ENCODE data around the gene SMG9. TPM values are rescaled to one million over a fixed set of nuclear protein-coding genes. Genes with fewer than 3 reads are reported as not detected.
"Not testable (repeated sequence)": the region's sequence is repeated elsewhere in the genome, so short reads cannot be mapped to it uniquely, and the experiment has no call there.

Gene SMG9
- polyA plus RNA-seq, 4 donors, result 39.9 to 67.8 (median 46.7) TPM

DNA sequence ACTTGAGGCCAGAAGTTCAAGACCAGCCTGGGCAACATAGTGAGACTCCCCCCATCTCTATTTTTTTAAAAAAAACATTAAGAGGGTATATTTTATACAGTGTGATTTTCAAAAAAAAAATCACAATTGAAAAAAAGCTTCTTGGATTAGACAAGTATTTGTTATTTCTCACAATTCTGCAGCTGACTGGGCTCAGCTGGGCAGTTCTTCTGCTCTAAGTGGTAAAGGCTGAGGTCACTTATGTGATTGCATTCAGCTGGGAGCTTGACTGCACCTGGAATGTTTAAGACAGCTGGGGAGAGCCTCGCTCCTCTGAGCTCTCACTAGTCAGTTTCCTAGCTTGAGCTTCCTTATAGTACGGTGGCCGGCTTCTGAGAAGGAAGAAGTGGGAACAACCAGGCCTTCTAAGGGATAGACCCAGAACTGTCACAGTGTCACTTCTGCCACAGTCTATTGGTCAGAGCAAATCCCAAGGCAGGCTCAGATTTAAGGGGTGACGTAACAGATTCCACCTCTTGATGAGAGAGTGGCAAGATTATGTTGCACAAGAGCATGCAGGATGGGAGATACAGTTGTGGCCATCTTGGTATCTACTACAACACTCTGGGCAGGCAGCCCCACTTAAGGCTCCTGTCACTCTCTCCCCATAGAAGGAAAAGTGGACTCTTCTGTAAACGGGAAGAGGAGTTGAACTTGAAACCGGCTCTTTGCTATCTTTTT, 58.6 kb downstream of the SMG9 start:
- DNase-seq (ENCODE audit: low read depth in 4 of 4, low spot score in 3 of 4), result no peak

DNA sequence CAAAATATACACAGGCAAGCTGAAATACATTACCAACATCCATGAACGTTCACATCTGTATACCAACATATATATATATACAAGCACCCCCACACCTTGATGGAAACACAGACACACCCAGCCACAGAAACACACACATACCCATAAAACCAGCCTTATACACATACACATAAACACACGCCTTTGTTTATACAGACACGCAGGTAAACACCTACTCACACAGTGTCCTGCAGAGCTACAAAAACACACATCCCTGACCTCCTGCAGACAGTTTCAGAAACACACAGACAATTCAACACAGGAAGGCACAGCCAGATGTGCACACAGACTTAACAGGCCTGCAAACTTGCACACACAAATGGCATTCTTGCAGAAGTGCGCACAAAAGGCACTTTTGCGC, 60.2 kb downstream of the SMG9 start:
- DNase-seq (ENCODE audit: low read depth in 4 of 4, low spot score in 3 of 4), result no peak

DNA sequence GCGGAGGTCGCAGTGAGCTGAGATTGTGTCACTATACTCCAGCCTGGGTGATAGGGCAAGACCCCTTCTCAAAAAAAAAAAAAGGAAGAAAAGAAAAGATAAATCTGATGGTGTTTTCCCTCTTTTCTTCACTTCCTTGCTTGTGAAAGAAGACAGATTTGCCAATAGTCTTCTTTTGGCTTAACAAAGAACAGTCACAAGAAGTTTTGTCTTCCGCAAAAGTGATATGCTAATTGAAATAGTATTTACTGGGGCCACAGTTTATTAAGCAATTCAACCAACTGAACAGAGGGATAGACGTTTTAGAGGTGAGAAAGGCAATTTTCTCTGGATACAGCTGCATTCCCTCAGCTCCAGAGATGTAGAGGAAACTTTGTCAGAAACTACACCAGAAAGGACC, 61.9 kb downstream of the SMG9 start:
- DNase-seq (ENCODE audit: low read depth in 4 of 4, low spot score in 3 of 4), result no peak

DNA sequence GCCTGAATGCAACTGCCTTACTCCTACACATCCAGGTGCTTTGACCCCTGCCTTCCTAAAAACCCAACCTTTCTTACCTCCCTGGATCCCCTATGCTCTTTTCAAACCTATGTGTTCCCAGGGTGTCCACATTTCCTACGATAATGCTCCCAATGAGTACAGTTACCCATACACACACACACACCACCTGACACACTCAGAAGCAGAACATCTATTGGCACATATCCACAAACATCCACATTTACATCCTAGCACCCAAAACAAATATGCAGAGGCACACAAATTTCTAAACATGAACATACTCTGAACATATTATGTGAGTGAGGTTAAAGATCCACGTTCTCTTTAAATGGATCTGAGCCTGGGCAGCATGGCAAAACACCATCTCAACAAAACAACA, 62.4 kb downstream of the SMG9 start:
- no peak for DNase-seq (ENCODE audit: low read depth in 4 of 4, low spot score in 3 of 4)

DNA sequence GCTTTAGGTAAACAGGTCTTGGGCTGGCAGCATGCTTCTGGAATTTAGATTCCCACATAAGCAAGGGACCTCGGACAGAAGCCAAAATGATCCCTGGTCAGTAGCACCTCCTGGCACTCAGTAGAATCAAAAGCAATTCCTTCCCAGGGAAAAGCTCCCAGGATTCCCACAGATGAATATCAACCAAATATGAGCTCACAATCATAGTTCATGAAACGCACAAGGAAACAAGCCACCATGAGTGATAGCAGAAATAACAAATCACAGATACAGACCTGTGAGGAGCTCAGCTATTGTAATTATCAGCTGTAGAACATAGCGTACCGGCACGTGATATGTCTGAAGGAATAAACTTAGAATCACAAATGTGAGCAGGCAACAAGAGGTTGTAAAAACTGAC, 63.0 kb downstream of the SMG9 start:
- DNase-seq (ENCODE audit: low read depth in 4 of 4, low spot score in 3 of 4), result no peak

DNA sequence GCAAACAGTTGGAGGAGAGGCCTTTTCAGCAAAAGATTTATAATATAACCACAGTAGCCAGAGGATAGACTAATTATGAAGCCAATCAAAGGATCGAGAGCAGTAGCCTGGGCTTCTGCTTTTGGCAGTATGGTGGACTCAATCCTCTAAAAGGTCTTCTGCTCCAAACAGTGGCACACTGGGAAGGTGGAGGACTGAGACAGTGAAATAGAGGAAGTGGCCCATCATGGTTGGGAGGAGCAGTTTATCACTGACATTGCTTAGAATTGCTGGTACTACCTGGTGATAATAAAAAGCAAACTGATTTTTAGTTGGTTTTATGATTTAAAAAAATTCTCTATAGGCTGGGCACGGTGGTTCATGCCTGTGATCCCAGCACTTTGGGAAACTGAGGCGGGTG, 63.9 kb downstream of the SMG9 start:
- no peak for DNase-seq (ENCODE audit: low read depth in 4 of 4, low spot score in 3 of 4)

DNA sequence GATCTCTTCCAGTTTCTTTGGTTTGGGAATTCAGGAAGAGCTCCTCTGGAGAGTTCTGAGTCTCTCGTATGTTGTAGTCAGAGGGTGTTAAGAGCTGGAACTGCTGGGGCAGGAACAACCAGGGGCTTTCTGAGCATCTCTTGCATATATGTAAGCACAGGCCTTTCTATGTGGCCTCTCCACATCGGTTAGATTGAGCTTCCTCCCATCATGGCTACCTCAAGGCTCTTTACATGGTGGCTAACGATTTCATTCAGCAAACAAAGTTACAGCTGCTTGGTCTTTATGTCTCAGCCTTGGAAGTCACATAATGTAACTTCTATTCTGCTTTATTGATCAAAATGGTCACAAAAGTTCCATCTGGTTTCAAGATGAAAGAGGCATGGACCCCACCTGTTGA, 64.3 kb downstream of the SMG9 start:
- no peak for DNase-seq (ENCODE audit: low read depth in 4 of 4, low spot score in 3 of 4)

DNA sequence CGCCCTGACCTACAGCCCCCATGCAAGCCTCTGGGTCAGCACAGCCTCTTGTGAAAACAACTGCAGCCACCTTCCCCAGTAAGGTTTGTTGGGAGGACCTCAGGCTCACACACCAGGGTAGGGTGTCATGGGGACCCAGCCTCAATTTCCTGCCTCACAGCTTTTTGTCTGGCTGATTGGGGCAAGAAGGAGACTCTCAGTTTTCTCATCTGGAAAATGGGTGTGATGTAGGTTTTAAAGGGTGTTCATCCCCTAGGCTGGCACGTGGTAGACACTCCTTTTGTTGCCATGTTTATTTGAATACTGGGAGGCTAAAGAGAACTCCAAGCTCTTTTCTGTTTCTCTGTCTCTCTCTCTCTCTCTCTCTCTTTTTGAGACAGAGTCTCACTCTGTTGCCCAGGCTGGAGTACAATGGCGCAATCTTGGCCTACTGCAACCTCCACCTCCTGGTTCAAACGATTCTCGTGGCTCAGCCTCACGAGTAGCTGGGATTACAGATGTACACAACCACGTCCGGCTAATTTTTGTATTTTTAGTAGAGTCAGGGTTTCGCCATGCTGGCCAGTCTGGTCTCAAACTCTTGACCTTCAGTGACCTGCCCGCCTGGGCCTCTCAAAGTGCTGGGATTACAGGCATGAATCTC, 66.6 kb downstream of the SMG9 start:
- no peak for DNase-seq (ENCODE audit: low read depth in 4 of 4, low spot score in 3 of 4)

DNA sequence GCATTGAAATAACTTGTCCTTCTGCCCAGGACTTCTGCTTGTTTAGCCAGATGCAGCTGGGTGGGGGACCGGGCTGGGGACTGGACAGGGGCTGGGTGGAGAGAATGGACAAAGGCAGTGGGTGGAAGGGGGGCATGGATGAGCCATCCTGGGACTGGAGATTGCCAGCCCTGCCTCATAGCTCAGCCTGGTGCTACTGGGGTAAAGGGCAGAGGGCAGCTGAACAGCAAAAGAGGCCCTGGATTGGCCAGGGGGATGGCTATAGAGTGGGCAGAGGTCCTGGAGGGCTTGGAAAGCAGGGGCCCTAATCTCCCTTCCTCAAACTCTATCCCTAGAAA, 67.1 kb downstream of the SMG9 start:
- DNase-seq (ENCODE audit: low read depth in 4 of 4, low spot score in 3 of 4), result no peak

DNA sequence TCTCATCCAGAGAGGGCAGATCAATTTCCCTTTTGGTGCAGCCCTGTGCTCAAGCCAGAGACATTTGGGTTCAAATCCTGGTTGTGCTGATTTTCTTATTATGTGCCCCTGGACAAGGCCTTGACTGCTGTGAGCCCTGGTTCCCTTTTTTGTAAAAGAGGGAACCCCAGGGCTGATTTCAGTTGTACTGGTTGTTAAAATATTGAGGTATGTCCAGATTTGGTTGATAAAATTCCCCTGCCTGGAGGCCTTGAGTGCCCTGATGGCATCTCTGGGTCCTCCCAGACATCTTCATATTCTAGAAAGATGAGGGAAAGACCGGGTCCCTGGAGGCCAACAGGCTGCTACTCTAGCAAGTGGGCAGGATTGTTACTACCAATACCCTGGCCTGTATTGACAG, 70.4 kb downstream of the SMG9 start:
- DNase-seq (ENCODE audit: low read depth in 4 of 4, low spot score in 3 of 4), result no peak

DNA sequence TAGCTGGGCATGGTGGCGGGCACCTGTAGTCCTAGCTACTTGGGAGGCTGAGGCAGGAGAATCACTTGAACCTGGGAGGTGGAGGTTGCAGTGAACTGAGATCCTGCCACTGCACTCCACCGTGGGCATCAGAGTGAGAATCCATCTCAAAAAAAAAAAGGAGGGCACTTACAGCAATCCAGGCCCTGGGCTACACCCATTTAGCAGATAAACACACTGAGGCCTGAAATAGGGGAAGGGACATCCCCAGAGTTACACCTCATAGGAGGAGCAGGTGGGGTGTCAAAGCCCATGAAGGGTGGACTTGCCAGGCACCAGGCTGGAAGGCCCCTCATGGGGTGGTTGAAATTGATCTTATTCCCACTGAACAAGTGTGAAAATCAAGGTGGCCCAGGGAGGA, 70.9 kb downstream of the SMG9 start:
- DNase-seq (ENCODE audit: low read depth in 4 of 4, low spot score in 3 of 4), result no peak

DNA sequence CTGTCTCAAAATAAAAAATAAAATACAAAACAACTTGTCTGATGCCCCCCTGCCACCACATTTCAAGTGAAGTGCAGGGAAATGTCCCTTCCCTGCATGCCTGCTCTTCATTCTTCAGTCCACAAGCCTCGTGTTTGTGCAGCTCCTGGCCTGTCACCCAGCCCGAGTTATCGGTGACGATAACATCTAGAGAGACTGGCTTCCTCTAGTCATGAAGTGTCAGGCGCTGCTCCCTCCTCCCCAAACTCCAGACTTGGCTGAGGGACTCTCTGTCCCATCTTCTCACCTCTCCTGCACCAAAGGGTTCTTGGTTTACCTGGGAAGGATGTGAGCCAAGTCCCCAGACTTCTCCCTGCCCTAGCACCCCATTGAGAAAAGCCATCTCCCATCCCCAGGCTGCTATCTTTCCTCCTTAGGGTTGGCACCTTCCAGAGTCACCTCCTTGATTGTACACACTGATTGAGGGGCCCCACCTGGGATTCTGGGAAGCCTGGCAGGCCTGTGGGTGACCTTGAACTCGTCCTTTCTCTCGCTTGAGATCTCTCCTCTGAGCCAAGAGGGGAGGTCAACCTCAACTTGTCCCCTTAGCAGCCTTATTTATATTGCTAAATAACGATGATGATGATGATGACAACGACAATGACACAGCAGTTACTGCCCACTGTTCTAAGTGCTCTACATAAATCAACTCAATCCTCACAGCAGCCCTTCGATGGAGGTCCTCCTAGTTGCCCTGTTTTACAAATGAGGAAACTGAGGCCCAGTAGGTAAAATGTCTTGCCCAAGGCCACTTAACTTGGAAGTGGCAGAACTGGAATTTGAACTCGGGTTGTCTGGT, 71.7 kb downstream of the SMG9 start:
- DNase-seq (ENCODE audit: low read depth in 4 of 4, low spot score in 3 of 4), result no peak

DNA sequence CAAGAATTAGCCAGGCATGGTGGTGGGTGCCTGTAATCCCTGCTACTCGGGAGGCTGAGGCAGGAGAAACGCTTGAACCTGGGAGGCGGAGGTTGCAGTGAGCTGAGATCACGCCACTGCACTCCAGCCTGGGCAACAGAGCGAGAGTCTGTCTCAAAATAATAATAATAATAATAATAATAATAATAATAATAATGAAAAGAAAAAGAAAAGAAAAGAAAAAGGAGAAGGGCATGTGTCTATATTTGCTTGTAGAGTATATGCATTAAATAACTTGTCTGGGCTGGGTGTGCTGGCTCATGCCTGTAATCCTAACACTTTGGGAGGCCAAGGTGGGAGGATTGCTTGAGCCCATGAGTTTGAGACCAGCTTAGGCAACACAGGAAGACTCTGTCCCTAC, 72.5 kb downstream of the SMG9 start:
- not testable (repeated sequence) for DNase-seq (ENCODE audit: low read depth in 4 of 4, low spot score in 3 of 4)

DNA sequence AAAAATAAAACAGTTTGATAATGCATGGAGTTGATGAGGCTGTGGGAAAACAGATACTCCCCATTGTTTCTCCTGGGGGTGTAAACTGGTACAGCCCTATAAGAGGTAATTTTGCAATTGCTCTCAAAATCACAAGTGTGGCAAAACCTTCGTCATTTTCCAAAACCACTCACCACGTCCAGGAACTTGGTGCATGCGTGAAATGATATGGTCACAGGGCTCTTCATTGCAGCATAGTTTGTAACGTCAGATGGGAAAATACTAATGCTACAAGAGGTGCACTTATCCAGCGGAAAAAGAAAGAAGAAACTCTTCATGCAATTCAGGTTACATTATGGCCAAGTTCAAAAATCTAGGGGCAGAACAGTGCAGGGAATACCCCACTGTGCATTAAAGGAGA, 72.9 kb downstream of the SMG9 start:
- DNase-seq (ENCODE audit: low read depth in 4 of 4, low spot score in 3 of 4), result no peak

DNA sequence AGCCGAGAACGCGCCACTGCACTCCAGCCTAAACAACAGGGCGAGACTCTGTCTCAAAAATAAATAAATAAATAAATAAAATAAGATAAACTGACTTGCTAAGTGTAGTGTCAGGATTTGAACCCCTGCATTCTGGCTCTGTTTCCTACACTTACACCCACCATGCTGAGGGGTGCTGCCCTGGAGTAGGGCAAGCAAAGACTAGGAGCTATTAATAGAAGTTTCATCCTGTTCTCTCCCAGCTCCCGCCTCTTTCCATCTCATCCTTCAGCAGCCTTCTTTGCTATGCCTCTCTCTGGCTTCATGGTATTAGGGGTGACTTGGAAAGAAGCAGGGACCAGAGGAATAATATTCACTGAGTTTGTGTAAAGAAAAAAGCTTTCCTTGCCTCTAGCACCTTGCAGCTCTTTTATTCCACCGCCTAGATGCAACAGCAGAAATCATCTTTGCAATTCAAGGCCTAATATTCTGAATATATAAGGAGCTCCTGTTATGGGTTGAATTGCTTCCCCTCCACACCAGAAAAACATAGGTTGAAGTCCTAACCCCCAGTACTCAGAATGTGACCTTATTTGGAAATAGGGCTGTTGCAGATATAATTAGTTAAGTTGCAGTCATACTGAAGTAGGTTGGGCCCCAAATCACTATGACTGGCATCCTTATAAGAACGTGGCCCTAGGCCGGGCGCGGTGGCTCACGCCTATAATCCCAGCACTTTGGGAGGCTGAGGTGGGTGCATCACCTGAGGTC, 76.1 kb downstream of the SMG9 start:
- DNase-seq (ENCODE audit: low read depth in 4 of 4, low spot score in 3 of 4), result no peak

Other genes with a start within 250 kb of the SMG9 start
- gene ETHE1, start 227.8 kb downstream of the SMG9 start, polyA plus RNA-seq (ENCODE audit: insufficient read length in 4 of 4), result 10 to 100 TPM; 22.2 to 30.4 (median 25.6) TPM
- gene ZNF575, start 221.8 kb downstream of the SMG9 start, polyA plus RNA-seq (ENCODE audit: insufficient read length in 4 of 4), result 1 to 10 TPM; 2.1 to 5.8 (median 2.4) TPM
- gene XRCC1, start 179.4 kb downstream of the SMG9 start, polyA plus RNA-seq (ENCODE audit: insufficient read length in 4 of 4), result 10 to 100 TPM; 49.1 to 67.6 (median 57.3) TPM
- gene PINLYP, start 179.2 kb downstream of the SMG9 start, polyA plus RNA-seq (ENCODE audit: insufficient read length in 4 of 4), result 10 to 100 TPM; 15.6 to 21.0 (median 18.8) TPM
- gene IRGQ, start 158.8 kb downstream of the SMG9 start, polyA plus RNA-seq (ENCODE audit: insufficient read length in 4 of 4), result 10 to 100 TPM; 12.0 to 22.0 (median 17.2) TPM
- gene ZNF576, start 158.4 kb downstream of the SMG9 start, polyA plus RNA-seq (ENCODE audit: insufficient read length in 4 of 4), result 10 to 100 TPM in 3 of 4 donors, 1 to 10 TPM in 1; 9.8 to 12.5 (median 11.2) TPM
- gene SRRM5, start 142.9 kb downstream of the SMG9 start, polyA plus RNA-seq (ENCODE audit: insufficient read length in 4 of 4), result 1 to 10 TPM in 2 of 4 donors, under 1 TPM in 2; 0.41 to 2.3 (median 1.2) TPM
- gene ZNF428, start 135.3 kb downstream of the SMG9 start, polyA plus RNA-seq (ENCODE audit: insufficient read length in 4 of 4), result 100 to 1,000 TPM in 1 of 4 donors, 10 to 100 TPM in 3; 75.2 to 118 (median 83.7) TPM
- gene CADM4, start 115.1 kb downstream of the SMG9 start, polyA plus RNA-seq (ENCODE audit: insufficient read length in 4 of 4), result 10 to 100 TPM; 30.7 to 54.3 (median 43.1) TPM
- gene PLAUR, start 84.8 kb downstream of the SMG9 start, polyA plus RNA-seq (ENCODE audit: insufficient read length in 4 of 4), result 10 to 100 TPM in 3 of 4 donors, 1 to 10 TPM in 1; 6.2 to 12.8 (median 10.6) TPM
- not detected for gene IRGC, start 38.9 kb downstream of the SMG9 start, polyA plus RNA-seq (ENCODE audit: insufficient read length in 4 of 4)
- 1 to 10 TPM in 3 of 4 donors, under 1 TPM in 1; 0.96 to 3.4 (median 1.5) TPM for gene KCNN4, start 26.0 kb upstream of the SMG9 start, polyA plus RNA-seq (ENCODE audit: insufficient read length in 4 of 4)
- under 1 TPM; 0.24 to 0.58 (median 0.42) TPM for gene LYPD5, start 47.5 kb upstream of the SMG9 start, polyA plus RNA-seq (ENCODE audit: insufficient read length in 4 of 4)
- gene ZNF283, start 72.4 kb upstream of the SMG9 start, polyA plus RNA-seq (ENCODE audit: insufficient read length in 4 of 4), result 10 to 100 TPM; 11.4 to 21.8 (median 13.6) TPM
- 10 to 100 TPM; 10.5 to 14.2 (median 11.8) TPM for gene ZNF404, start 129.0 kb upstream of the SMG9 start, polyA plus RNA-seq (ENCODE audit: insufficient read length in 4 of 4)
- 10 to 100 TPM; 25.2 to 30.3 (median 27.8) TPM for gene ZNF45, start 180.3 kb upstream of the SMG9 start, polyA plus RNA-seq (ENCODE audit: insufficient read length in 4 of 4)
- 1 to 10 TPM; 5.4 to 7.9 (median 6.3) TPM for gene ZNF221, start 196.3 kb upstream of the SMG9 start, polyA plus RNA-seq (ENCODE audit: insufficient read length in 4 of 4)
- gene ZNF155, start 229.2 kb upstream of the SMG9 start, polyA plus RNA-seq (ENCODE audit: insufficient read length in 4 of 4), result 10 to 100 TPM; 10.7 to 17.2 (median 16.4) TPM
- gene ZNF230, start 248.0 kb upstream of the SMG9 start, polyA plus RNA-seq (ENCODE audit: insufficient read length in 4 of 4), result 1 to 10 TPM; 5.9 to 7.8 (median 7.0) TPM